ENCODE data around the gene RRAGD.

RRAGD gene

DNA sequence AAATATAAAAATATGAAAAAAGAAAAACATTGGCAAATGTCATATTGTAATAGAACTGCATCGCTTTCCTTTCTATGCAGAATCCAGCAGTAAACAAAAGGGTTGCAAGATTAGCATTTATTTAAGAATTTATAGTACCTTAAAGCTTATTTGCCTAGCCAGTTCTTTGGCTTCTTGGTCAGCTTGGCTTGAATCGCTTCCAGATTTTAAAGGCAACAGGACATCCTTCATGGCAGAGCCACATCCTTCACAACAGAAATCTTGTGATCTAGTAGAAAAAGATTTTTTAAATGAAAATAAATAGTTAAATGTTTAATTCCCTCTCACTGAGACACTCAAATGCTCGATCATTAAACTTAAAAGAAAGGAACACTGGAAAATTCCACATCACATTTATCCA lies 76.9 kb downstream of the RRAGD start:
- no peak for DNase-seq

DNA sequence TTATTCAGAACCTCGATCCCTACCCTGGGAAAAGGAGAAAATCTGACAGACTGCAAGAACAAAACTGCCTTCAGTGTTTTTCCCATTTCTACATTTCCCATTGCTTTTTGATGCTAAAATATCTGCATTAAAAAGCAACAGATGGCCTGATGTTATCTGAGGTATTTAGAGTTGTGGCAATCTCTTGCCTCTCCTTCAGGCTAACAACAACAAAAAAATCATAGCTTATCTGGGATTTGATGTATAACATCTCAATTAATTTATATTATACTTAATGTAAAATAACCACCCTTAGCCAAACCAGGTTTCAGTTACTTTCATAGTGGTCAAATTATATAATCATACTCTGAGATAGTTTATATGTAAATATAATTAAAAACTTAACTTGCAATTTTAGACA lies 81.2 kb downstream of the RRAGD start:
- no peak for DNase-seq

GRCh38 chr6:89328976-89329375 lies 83.1 kb downstream of the RRAGD start:
- DNase-seq = no peak

GRCh38 chr6:89324304-89324703 lies 87.8 kb downstream of the RRAGD start:
- no peak for DNase-seq

GRCh38 chr6:89323511-89323971 lies 88.5 kb downstream of the RRAGD start:
- DNase-seq = no peak

- no peak for DNase-seq
These were observed 90.7 kb downstream of the RRAGD start for GRCh38 chr6:89321131-89321970.

DNA sequence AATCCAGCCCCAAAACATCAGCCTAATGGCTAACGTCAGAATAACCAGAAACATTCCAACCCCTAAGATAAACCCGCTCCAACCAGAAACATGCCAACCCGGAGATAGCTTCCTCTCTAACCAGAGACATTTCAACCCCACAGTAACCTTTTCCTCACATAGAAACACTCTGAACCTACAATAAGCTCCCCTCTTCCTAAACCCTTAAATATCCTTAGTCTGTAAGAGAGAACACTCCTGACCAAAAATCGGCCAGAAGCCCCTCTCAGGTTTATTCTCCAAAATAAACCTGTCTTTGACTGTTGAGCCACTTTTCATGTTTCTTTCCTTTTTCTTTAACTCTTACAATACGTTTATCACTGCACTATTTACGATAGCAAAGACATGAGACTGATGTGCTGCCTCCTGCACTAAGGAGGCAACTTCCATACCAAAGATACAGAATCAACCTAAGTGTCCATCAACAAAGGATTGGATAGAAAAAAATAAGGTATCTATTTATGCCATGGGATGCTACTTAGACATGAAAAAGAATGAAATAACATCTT lies 92.0 kb downstream of the RRAGD start:
- DNase-seq = no peak

GRCh38 chr6:89317067-89317466 lies 95.0 kb downstream of the RRAGD start:
- no peak for DNase-seq

DNA sequence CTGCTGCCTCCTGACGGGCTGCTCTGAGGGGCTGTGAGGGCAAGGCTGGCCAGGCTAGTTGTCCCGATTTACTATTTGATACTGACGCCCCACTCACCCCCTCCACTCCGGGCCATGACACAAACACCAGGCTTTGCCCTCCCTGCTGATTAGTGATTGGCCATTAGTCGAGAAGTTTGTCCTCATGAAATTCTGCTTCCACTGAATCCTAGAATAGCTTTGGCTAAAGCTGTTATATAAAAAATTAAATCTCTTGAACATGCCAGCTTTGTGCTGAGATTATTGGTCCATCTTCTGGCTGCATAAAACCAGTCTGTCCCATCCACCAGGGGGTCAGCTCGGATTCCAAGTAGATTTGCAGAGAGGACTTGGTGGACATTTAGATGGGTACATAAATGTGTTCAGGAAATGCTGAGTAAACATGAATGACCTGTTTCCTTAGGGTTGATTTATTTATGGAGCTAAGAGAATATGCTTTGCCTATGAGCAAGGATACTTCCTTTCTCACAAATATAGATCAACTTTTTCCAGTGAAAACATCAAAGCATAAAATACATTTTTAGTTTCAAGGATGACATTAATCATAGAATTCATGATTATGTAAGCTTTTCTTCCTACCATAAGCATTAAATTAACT lies 96.7 kb downstream of the RRAGD start, which contains the start of gene GABRR2:
Gene GABRR2 (minus strand): TSS at position 51 of the 637 bp plus-strand sequence. CDS start 134 bp downstream, outside the sequence.
- DNase-seq = no peak

GRCh38 chr6:89314692-89315091 lies 97.4 kb downstream of the RRAGD start:
- no peak for DNase-seq
